ENCODE results near the gene RIT1. TPM values are rescaled to one million over a fixed set of nuclear protein-coding genes. Genes with fewer than 3 reads are reported as not detected.

RIT1 gene
- total and polyA plus RNA-seq, 2 donors, result 24.9 to 39.4 TPM

GRCh38 chr1:155847823-155848529, 63.2 kb downstream of the RIT1 start:
- 93% methylated on average over 1 of the region's 1 CpG for WGBS
- DNase-seq (ENCODE audit: extremely low spot score), result no peak
- H3K36me3 ChIP-seq (ENCODE audit: insufficient read depth), result no peaks in the 10 kb centered on the region

More at GRCh38 chr1:155847823-155848529, 63.2 kb downstream of the RIT1 start:
- Histone ChIP-seq H3K4me1 (ENCODE audit: insufficient read depth) (no peaks in the 10 kb centered on the region), H3K4me3 (ENCODE audit: low read depth, low read length) (no peak overlapping the region), H3K27ac (ENCODE audit: low read depth) (no peak overlapping the region)

Small RNA genes within 50 kb of the gene (small RNA-seq; reads per million reads assigned to genes)
- gene MIR6738 (not detected), gene RF00015 (not detected), gene SCARNA4 (not detected), gene SNORA80E (27.5 reads per million, percentile 96 among the genes with 10 or more reads in this experiment)

Other genes with a start within 250 kb of the RIT1 start
- 166 TPM for gene YY1AP1, start 222.6 kb downstream of the RIT1 start, total RNA-seq
- 56.5 TPM for gene YY1AP1, start 222.6 kb downstream of the RIT1 start, polyA plus RNA-seq
- 57.3 TPM for gene DAP3, start 222.3 kb downstream of the RIT1 start, total RNA-seq
- 72.0 TPM for gene DAP3, start 222.3 kb downstream of the RIT1 start, polyA plus RNA-seq
- 51.7 TPM for gene GON4L, start 54.1 kb downstream of the RIT1 start, total RNA-seq
- gene GON4L, start 54.1 kb downstream of the RIT1 start, polyA plus RNA-seq, result 17.6 TPM
- gene SYT11, start 51.8 kb downstream of the RIT1 start, total RNA-seq, result 36.4 TPM
- gene SYT11, start 51.8 kb downstream of the RIT1 start, polyA plus RNA-seq, result 21.1 TPM
- gene KHDC4, start 23.1 kb upstream of the RIT1 start, total RNA-seq, result 45.0 TPM
- gene KHDC4, start 23.1 kb upstream of the RIT1 start, polyA plus RNA-seq, result 24.4 TPM
- gene RXFP4, start 30.3 kb upstream of the RIT1 start, total RNA-seq, result not detected
- gene RXFP4, start 30.3 kb upstream of the RIT1 start, polyA plus RNA-seq, result 0.18 TPM
- 63.3 TPM for gene ARHGEF2, start 67.2 kb upstream of the RIT1 start, total RNA-seq
- gene ARHGEF2, start 67.2 kb upstream of the RIT1 start, polyA plus RNA-seq, result 40.5 TPM
- gene SSR2, start 109.6 kb upstream of the RIT1 start, total RNA-seq, result 213 TPM
- 252 TPM for gene SSR2, start 109.6 kb upstream of the RIT1 start, polyA plus RNA-seq
- gene UBQLN4, start 142.4 kb upstream of the RIT1 start, total RNA-seq, result 13.2 TPM
- 30.3 TPM for gene UBQLN4, start 142.4 kb upstream of the RIT1 start, polyA plus RNA-seq
- 28.9 TPM for gene LAMTOR2, start 143.4 kb upstream of the RIT1 start, total RNA-seq
- gene LAMTOR2, start 143.4 kb upstream of the RIT1 start, polyA plus RNA-seq, result 91.1 TPM
- gene RAB25, start 149.8 kb upstream of the RIT1 start, total RNA-seq, result 11.9 TPM
- 28.2 TPM for gene RAB25, start 149.8 kb upstream of the RIT1 start, polyA plus RNA-seq
- 7.2 TPM for gene MEX3A, start 171.1 kb upstream of the RIT1 start, total RNA-seq
- gene MEX3A, start 171.1 kb upstream of the RIT1 start, polyA plus RNA-seq, result 0.76 TPM
- gene LMNA, start 203.4 kb upstream of the RIT1 start, total RNA-seq, result 224 TPM
- gene LMNA, start 203.4 kb upstream of the RIT1 start, polyA plus RNA-seq, result 306 TPM
- gene SEMA4A, start 242.2 kb upstream of the RIT1 start, total RNA-seq, result 7.3 TPM
- gene SEMA4A, start 242.2 kb upstream of the RIT1 start, polyA plus RNA-seq, result 7.0 TPM